ENCODE results near the gene GSTO1.

The GSTO1 gene

GRCh38 chr10:104252368-104252767, 2.3 kb upstream of the GSTO1 start:
- DNase-seq: no peak

GRCh38 chr10:104253106-104253505, 1.6 kb upstream of the GSTO1 start:
- DNase-seq: no peak

GRCh38 chr10:104253606-104254410, 884 bp upstream of the GSTO1 start:
- no peak for DNase-seq

GRCh38 chr10:104255311-104255981, 754 bp downstream of the GSTO1 start:
- no peak for DNase-seq

GRCh38 chr10:104256335-104256961, 1.8 kb downstream of the GSTO1 start:
- DNase-seq: no peak

- DNase-seq: no peak
Measured at GRCh38 chr10:104257235-104257634, 2.5 kb downstream of the GSTO1 start.

GRCh38 chr10:104258209-104258608, 3.5 kb downstream of the GSTO1 start:
- DNase-seq: no peak

GRCh38 chr10:104259456-104259855, 4.8 kb downstream of the GSTO1 start:
- no peak for DNase-seq

- DNase-seq: no peak
Measured at GRCh38 chr10:104259999-104260774, 5.5 kb downstream of the GSTO1 start.

- no peak for DNase-seq
Measured at GRCh38 chr10:104260775-104261115, 6.1 kb downstream of the GSTO1 start.

GRCh38 chr10:104262055-104262454, 7.4 kb downstream of the GSTO1 start:
- no peak for DNase-seq

GRCh38 chr10:104264783-104265182, 10.1 kb downstream of the GSTO1 start:
- DNase-seq: no peak

GRCh38 chr10:104267721-104268404, 13.2 kb downstream of the GSTO1 start:
- no peak for DNase-seq

GRCh38 chr10:104268405-104268712, 13.7 kb downstream of the GSTO1 start:
- no peak for DNase-seq

- DNase-seq: peak; percentile 94
Measured at GRCh38 chr10:104268713-104269645, 14.3 kb downstream of the GSTO1 start, which contains the start of gene GSTO2. Gene GSTO2, plus strand, starts transcription at chr10:104269184. Its CDS starts 5,732 bp downstream, at chr10:104274916.

- DNase-seq: no peak
Measured at GRCh38 chr10:104273286-104273685, 18.6 kb downstream of the GSTO1 start.

- no peak for DNase-seq
Measured at GRCh38 chr10:104273899-104274575, 19.3 kb downstream of the GSTO1 start.

GRCh38 chr10:104274762-104275721, 20.4 kb downstream of the GSTO1 start:
- no peak for DNase-seq

GRCh38 chr10:104276192-104276591, 21.5 kb downstream of the GSTO1 start:
- no peak for DNase-seq

GRCh38 chr10:104277785-104278184, 23.1 kb downstream of the GSTO1 start:
- no peak for DNase-seq

Measured in SHP77 treated with DMSO at 0.1 percent for 48 hours (cell line).